HG02610 (cell line): Measurements from ENCODE around the gene N4BP2L2.
A peak's percentile ranks its signal among the peaks of the same experiment; 100 is the strongest.
"Not testable (repeated sequence)": the region's sequence is repeated elsewhere in the genome, so short reads cannot be mapped to it uniquely, and the experiment has no call there.

ENCODE experiments used
- ATAC-seq: cut with Tn5 transposase; IDR thresholded peaks from one replicate; pipeline ENCODE4 v1.9.1; 2021; ENCODE audit warnings: mild to moderate bottlenecking, moderate library complexity; ENCODE audit not compliant: unreplicated experiment

The N4BP2L2 gene

DNA sequence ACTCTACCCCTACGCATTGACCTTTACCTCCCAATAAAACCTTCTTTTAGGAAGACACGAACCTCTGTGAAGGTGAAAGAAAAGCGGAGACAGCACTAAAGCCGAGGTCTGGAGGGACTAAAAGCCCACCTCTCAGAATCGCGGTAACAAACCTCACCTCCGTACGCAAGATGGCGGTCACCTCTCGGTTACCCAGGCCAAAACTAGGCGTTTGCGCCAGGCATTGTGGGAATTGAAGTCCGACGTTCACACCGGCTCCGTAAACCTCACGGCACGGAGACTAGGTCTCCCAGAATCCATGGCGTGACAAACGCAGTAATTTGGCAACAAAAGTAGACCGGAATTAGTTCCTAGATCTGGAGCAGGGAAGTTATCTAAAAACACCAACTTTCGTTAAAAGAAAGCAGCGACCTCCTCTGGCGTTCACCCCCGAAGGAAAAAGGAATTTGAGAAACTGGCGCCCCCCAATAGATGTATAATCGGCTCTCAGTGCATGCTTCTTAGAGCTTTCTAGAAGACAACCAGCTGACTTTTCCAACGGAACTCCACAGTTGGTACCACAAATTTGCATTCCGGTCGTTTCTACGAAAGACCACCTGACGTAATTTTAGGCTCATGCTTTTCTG, at the start of gene N4BP2L2:
TSS of gene N4BP2L2 (minus strand) at position 175 of the 626 bp plus-strand sequence. CDS start 1,768 bp downstream, outside the sequence.
- ATAC-seq, result peak; percentile 94

DNA sequence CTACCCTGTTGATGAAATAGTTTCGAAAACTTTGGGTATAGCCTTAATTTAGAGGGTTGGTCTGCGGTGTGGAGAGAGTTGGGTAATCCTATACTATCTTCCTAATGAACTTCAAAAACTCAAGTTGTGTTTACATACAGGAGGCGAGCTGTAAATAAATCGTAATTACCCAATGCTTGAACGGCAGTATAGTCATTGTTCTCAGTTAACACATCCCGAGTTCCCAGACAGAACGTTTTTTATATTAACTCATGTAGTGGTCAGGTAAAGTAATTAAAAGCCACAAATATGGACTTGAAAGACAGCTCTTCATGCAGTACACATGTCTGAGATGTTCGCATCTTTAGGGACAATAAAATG, 49.2 kb upstream of the N4BP2L2 start:
- ATAC-seq, result no peak

DNA sequence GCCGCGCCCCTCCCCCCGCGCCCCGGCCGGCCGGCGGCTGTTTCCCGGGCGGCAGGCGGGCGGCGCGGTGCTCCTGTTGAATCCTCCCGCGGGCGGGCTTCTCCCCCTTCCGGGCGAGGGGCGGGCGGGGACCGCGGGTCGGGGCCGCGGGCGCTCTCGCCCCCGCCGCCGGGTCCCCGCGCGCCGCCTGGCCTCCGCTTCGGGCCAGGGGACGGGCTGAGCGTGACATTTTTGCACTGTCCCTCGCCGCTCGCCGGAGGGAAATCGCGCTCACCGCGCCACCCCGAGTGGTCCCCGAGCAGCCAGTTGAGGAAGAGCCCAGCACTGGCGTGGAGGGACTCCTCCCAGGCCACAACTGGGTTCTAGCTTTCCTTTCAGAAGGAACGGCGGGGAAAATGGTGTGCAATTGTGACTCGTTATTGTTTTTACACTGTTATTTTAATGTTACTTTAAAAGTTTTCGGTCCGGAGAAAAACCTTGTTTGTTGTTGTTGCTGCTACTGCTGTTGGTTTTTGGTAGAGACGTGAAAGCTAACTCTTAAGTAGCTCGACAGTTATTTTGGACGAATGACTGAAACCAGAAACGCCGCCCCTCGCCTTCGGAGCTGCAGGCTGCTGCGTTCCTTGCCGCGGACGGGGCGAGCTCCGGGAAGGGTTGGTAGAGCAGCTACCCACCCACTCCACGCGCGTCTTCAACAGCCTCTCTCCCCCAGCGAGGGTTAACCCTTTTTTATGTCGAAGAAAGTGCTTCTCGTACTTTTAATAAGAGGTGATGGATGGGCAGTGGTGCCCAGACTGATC, 48.6 kb upstream of the N4BP2L2 start:
- peak; percentile 37 for ATAC-seq

DNA sequence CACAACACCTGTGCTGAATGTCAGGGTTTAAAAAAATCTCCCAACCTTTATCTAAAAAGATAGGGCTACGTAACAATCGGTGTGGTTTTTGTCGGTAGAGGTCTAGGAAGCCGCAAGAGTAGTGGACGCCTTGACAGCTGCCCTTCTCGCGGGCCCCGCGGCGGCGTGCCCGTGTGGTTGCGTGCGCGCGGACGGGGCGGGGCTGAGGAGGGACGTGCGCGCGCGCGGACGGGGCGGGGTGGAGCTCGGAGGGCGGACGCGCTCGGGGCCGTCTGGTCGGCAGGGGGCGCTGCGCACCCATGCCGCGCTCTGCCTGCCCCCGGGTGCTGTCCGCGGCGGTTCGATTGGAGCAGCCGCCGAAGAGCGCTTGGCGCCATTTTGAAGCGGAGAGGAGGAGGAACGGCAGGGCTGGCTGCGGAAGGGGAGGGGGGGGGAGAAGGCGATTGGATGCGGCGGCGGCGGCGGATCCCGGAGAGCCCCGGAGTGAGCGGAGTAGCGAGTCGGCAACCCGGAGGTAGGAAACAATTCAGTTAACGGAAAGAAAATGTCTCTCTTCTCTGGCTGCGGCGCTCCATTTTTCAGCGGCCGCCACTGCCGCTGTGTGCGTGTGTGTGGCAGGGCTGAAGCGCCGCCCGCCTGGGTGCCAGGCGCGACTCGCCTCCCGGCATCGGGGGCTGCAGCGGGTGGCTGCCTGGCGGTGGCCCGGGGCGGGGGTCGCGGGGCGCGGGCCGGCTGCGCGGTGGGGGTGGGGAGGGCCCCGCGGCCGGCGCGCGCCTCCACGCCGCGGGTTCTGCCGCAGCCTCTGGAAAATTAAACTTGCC, 47.7 kb upstream of the N4BP2L2 start, which contains the start of gene PDS5B:
TSS of gene PDS5B (plus strand) at position 373 of the 821 bp plus-strand sequence. CDS start 62,321 bp downstream, outside the sequence.
- ATAC-seq, result peak; percentile 82

DNA sequence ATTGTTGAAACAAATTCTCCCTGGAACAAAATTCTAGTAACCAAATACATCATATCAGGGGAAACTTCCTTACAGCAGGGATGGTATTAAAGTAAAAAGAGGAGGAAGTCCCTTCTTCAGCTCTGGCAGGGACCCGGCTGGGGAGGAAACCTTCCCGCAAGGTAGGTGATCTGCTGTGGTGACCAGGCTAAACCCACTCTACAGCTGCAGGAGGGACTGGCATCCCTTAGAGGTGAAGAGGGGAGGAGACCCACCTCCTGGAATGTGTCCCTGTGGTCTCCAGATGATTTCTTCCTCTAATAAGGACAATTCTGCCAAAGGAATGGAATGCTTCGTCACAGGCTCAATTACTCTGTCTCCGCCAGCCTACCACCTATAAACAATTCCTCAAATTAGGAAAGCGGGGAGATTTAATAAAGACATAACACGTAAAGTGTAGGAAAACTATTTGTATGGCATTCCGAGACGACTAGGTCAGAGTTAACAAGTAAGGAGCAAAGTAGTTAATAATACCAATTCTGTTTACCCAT, 47.0 kb upstream of the N4BP2L2 start:
- no peak for ATAC-seq

DNA sequence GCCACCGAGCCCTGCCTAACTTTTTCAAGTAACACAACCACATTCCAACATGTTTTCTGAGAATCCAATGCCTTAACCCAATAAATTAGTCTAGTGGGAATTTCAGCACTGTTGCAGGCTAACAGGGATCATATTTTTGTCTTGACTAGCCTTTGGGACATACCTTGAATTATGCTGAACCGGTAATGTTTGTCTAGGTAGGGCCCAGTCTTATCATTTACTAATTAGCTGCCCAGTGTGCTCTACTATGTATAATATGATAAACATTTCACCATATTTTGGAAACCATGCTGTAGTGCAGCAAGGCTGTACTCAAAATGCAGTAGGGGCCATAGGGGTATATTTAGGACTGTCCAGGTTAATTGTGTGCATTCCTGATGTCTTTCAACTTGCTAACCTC, 44.4 kb upstream of the N4BP2L2 start:
- ATAC-seq, result no peak

DNA sequence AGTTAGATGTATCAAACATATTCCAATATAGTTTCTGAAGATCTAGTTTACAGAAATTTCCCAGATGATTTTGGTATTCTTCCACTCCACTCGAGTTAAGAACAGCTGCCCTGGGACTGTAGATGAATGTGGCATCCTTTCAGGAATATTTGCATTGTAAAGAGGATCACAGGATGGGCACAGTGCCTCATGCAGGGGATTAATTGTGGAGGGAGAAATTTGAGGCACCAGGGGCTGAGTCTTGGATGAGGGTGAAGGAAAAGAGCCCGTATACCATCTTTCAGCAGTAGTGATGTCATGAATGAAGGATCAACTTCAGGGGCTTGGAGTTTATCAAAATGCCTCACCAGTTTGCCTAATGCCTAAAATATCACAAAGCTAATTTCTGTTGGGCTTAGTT, 43.7 kb upstream of the N4BP2L2 start:
- no peak for ATAC-seq

DNA sequence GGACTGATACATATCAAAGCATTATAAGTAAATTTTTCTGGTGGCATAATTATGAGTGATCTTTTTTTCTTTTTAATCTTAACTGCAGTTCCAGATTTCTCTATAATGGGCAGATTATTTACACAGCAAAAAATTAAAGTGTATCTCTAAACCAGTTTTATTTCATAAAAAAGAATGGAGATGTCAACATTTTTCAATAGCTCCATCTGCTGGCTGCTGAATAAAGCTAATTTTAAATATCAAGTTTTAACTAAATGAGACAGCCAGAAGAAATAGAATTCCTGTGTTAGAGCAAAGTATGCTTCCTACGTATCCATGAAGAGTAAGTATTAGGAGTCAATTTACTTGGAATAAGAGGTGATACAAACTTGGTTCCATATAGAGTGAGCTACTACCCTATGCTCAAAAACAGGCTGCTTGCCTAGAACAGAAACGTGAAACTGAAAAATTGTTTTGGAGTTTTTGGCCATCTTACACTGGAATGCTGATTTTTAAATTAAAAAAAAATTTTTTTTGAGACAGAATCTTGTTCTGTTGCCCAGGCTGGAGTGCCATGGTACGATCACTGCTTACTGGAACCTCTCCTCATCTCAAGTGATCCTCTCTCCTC, 42.7 kb upstream of the N4BP2L2 start:
- no peak for ATAC-seq

DNA sequence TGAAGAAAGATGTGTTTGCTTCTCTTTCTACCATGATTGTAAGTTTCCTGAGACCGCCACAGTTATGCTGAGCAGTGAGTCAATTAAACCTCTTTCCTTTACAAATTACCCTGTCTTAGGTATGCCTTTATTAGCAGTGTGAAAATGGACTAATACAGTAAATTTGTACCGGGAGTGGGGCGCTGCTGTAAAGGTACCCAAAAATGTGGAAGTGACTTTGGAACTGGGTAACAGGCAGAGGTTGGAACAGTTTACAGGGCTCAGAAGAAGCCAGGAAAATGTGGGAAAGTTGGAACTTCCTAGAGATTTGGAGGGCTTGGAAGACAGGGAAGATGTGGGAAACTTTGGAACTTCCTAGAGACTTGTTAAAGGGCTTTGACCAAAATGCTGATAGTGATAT, 38.4 kb upstream of the N4BP2L2 start:
- no peak for ATAC-seq

DNA sequence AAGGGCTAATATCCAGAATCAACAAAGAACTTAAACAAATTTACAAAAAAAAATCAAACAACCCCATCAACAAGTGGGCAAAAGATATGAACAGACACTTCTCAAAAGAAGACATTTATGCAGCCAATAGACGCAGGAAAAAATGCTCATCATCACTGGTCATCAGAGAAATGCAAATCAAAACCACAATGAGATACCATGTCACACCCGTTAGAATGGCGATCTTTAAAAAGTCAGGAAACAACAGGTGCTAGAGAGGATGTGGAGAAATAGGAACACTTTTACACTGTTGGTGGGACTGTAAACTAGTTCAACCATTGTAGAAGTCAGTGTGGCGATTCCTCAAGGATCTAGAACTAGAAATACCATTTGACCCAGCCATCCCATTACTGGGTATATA, 37.1 kb upstream of the N4BP2L2 start:
- not testable (repeated sequence) for ATAC-seq

DNA sequence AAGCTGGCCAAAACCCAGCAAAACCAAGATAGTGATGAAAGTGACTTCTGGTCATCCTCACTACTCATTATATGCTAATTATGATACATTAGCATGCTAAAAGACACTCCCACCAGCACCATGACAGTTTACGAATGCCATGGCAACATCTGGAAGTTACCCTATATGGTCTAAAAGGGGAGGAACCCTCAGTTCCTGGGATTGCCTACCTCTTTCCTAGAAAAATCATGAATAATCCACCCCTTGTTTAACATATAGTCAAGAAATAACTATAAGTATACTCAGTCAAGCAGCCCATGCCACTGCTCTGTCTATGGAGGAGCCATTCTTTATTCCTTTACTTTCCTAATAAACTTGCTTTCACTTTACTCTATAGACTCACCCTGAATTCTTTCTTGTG, 22.2 kb upstream of the N4BP2L2 start:
- ATAC-seq, result not testable (repeated sequence)

DNA sequence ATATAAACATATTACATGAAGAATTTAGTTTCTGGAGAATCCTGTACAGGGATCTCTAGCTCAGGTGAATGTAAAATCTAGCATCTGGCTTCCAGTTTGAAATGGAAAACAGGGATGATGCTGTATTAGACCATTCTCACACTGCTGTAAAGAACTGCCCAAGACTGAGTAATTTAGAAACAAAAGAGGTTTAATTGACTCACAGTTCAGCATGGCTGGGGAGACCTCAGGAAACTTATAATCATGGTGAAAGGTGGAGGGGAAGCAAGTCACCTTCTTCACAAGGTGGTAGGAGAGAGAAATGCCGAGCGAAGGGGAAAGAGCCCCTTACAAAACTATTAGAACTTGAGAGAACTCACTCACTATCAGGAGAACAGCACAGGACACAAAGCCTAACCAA, 17.0 kb upstream of the N4BP2L2 start:
- no peak for ATAC-seq

DNA sequence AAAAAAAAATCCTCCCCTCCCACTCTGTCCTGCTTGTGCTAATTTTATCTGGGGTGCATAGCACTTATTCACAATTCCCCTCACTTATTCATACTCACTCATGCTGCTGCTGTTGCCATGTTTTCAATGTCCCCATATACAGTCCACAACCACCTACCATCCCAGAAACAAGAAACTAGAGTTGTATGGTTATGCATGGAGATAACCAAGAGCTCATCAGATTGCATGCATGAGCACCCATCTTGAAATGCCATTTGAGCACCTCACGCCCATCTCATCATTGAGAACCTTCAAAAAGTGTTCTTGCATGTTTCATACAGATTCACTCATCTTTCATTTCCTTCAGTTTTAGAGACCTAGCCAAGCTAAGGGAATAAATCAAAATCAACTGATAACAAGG, 15.1 kb upstream of the N4BP2L2 start:
- no peak for ATAC-seq

DNA sequence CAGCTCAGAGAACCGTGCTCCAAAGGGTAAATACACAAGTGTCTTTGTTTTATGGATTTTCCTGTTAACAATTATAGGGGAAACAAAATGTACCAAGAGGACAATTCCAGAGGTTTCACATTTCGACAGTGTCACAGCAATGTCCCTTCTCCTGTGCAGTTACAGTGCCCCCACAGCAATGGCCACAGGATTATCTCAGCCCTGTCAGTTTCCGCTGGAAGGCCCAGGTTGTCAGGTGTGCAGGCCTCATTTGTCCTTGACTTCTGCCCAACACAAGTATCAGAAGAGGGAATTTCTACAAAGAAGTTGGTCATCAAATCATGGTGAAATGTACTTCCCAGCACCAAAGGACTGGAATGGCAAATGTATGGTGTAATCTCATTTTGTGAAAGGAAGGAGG, 11.2 kb upstream of the N4BP2L2 start:
- ATAC-seq, result no peak

DNA sequence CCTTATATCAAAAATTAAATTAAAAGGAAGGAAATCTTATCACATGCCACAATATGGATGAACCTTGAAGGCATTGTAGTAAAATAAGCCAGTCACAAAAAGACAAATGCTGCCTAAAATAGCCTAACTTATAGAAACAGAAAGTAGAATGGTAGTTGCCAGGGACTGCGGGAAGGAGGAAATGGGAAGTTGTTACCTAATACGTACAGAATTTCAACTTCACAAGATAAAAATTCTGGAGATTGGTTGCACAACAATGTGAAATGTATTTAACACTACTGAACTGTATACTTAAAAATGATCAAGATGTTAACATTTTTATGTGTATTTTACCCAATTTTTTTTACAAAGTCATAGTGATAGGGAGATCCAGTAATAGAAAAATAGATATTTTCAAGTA, 10.2 kb upstream of the N4BP2L2 start:
- ATAC-seq, result no peak

DNA sequence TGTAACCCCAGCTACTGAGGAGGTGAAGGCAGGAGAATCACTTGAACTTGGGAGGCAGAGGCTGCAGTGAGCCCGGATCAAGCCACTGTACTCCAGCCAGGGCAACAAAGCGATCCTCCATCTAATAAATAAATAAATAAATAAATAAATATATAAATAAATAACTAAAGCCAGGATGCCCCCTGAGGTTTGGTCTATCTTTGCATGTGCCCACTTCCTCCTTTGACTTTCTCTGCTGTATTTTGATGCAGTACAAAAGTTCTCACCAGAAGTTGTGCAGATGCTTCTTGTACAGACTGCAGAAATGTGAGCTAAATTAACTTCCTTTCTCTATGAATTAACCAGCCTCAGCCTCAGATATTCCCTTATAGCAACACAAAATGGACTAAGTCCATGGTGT, 6.5 kb upstream of the N4BP2L2 start:
- no peak for ATAC-seq

DNA sequence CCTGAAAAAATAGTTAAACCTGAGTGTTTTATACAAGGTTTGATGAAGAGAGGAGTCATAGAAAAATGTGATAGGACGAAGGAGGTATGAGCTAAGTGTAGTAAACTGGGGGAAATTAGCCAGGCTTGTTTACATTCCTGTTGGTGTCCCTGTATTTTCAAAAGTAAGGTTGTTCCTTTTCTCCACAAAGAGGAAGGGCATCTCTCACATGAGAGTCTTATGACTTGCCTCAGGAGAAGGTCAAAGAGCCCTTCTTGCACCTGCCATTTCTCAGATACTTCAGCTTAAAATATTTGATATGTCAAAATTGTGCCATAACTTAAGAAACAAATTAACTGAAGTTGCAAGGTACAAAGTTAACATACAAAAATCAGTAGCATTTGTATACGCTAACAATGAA, 3.6 kb upstream of the N4BP2L2 start:
- no peak for ATAC-seq

DNA sequence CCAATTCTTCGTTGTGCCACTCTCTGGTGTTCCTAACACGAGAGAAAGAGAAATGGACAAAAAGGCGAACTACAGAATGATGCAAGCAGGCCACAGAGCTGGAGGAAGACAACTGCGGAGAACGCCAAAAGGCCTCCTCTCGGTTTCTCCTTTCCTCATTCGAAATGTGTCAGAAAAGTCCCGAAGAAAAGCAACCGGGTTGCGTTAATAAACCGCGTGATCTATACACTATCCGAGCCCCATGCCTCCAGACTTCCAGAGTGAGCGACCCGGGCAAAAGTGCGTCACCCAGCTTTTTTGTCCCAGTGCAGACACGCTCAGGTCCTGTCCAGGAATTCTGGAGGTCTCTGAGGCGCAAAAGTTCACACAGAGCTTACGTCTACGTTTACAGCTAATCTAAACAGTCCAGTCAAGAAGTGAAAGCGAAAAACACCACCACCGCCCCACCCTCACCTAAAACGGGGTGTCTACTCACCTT, 413 bp downstream of the N4BP2L2 start:
- ATAC-seq, result peak; percentile 81

DNA sequence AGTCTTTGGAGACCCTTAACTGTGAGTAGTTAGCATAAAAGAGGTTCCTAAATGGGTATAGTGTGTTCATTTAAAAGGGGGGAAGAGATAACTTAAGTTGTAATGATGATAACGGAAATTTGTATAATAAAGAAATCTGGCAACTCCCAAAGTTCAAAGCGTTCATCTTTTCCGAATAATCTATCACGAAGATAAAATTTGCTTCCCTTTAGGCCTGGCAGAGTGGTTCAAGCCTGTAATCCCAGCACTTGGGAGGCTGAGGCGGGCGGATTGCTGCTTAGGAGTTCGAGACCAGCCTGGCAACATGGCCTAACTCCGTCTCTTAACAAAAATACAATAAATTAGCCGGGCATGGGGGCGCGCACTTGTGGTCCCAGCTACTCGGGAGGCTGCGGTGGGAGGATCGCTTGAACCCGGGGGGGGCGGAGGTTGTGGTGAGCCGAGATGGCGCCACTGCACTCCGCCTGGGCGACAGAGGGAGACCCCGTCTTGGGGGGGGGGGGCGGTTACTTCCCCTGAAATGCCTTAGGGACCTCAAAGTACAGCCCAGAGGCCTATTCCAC, 934 bp downstream of the N4BP2L2 start:
- ATAC-seq, result peak; percentile 1

DNA sequence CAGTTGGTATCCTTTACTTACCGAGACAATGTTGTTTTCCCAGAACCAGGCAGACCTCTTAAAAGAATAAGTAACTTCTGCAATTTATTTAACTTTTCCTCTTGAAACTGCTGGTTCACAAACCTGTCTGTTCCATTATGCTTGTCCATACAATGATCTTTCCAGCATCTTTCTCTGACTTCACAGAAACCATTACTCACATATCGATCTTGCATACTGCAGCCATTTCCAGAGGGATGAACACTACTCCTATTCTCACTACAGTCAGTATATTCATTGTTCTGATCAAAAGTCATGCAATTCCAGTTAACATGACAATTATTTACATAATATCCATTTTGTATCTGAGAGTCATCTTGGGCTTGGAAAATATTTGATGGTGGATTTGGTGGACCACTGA, 2.8 kb downstream of the N4BP2L2 start:
- no peak for ATAC-seq
